CD8-positive, alpha-beta memory T cell (primary cell): ENCODE measurements around the gene SH3RF2. TPM values are rescaled to one million over a fixed set of nuclear protein-coding genes. Genes with fewer than 3 reads are reported as not detected.
A peak's percentile ranks its signal among the peaks of the same experiment; 100 is the strongest.
"Not testable (repeated sequence)": the region's sequence is repeated elsewhere in the genome, so short reads cannot be mapped to it uniquely, and the experiment has no call there.

Source experiments
- CTCF ChIA-PET: fragments of 350-600 bp; sonication (Branson Sonifier 250); formaldehyde crosslinking; loops from one replicate; lab custom pipeline; 2021; ENCODE audit warnings: antibody characterized with exemption; lab: Charles Lee
- POLR2A ChIA-PET: fragments of 350-600 bp; sonication (Branson Sonifier 250); formaldehyde crosslinking; loops from one replicate; lab custom pipeline; 2021; ENCODE audit warnings: antibody characterized with exemption; lab: Charles Lee
- DNase-seq, 5 donors: peaks; one replicate each; pipeline versions ENCODE4 v3.0.0 to v3.0.0-alpha.2; 2020 to 2022; ENCODE audit warnings: mixed read lengths in 1 of 5
- H3K27ac ChIP-seq: one replicate; pipeline ENCODE4 v1.7.0; 2013; ENCODE audit warnings: low read depth, mild to moderate bottlenecking, low read length, moderate library complexity
- H3K27me3 ChIP-seq: 2 replicates; pipeline ENCODE4 v1.7.0; 2013; ENCODE audit warnings: low read length, mild to moderate bottlenecking; ENCODE audit not compliant: insufficient read depth, poor library complexity, severe bottlenecking
- H3K36me3 ChIP-seq: 2 replicates; pipeline ENCODE4 v1.7.0; 2013; ENCODE audit warnings: mild to moderate bottlenecking, low read length, moderate library complexity; ENCODE audit not compliant: insufficient read depth
- H3K4me1 ChIP-seq: 2 replicates; pipeline ENCODE4 v1.7.0; 2013; ENCODE audit warnings: mild to moderate bottlenecking, low read length, moderate library complexity; ENCODE audit not compliant: insufficient read depth
- H3K4me3 ChIP-seq: 2 replicates; pipeline ENCODE4 v1.7.0; 2013; ENCODE audit warnings: mild to moderate bottlenecking, low read length
- H3K9me3 ChIP-seq: 2 replicates; pipeline ENCODE4 v1.7.0; 2013; ENCODE audit warnings: mild to moderate bottlenecking, low read length
- H3K27ac Mint-ChIP-seq, 8 donors: one replicate each; pipeline ENCODE4 v1.8.0; 2020 to 2021; ENCODE audit warnings: mixed read lengths in 8 of 8, mild to moderate bottlenecking in 6 of 8, inconsistent platforms in 3 of 8, moderate library complexity in 3 of 8
- H3K27me3 Mint-ChIP-seq, 2 donors: one replicate each; pipeline ENCODE4 v1.8.0; 2020 to 2021; ENCODE audit warnings: mixed read lengths in 2 of 2, mild to moderate bottlenecking in 1 of 2, moderate library complexity in 1 of 2
- H3K36me3 Mint-ChIP-seq, 3 donors: one replicate each; pipeline ENCODE4 v1.8.0; 2020 to 2021; ENCODE audit warnings: mixed read lengths in 3 of 3, inconsistent platforms in 1 of 3, mild to moderate bottlenecking in 1 of 3
- H3K4me1 Mint-ChIP-seq, 3 donors: one replicate each; pipeline ENCODE4 v1.8.0; 2020 to 2021; ENCODE audit warnings: mixed read lengths in 3 of 3, inconsistent platforms in 1 of 3, mild to moderate bottlenecking in 1 of 3
- H3K4me3 Mint-ChIP-seq, 7 donors: one replicate each; pipeline ENCODE4 v1.8.0; 2020 to 2021; ENCODE audit warnings: mixed read lengths in 7 of 7, mild to moderate bottlenecking in 6 of 7, moderate library complexity in 4 of 7, inconsistent platforms in 2 of 7
- H3K9me3 Mint-ChIP-seq, 5 donors: one replicate each; pipeline ENCODE4 v1.8.0; 2020 to 2022; ENCODE audit warnings: mixed read lengths in 5 of 5, mild to moderate bottlenecking in 3 of 5, moderate library complexity in 2 of 5, inconsistent platforms in 1 of 5
- polyA plus RNA-seq: library from polyadenylated mRNA; unstranded; fragments of 300-500 nt; fragmentation: Illumina TruSeq; gene quantifications from one replicate; pipeline ENCODE4 v1.2.3, GENCODE V29; 2021
- total RNA-seq, 2 experiments: library from RNA; stranded (reverse); gene quantifications; one replicate each; pipeline ENCODE4 v1.2.3, GENCODE V29; 2021

Gene SH3RF2
- total and polyA plus RNA-seq, 3 experiments from 2014 or later: 0.09 to 0.51 TPM; not detected in 1

DNA sequence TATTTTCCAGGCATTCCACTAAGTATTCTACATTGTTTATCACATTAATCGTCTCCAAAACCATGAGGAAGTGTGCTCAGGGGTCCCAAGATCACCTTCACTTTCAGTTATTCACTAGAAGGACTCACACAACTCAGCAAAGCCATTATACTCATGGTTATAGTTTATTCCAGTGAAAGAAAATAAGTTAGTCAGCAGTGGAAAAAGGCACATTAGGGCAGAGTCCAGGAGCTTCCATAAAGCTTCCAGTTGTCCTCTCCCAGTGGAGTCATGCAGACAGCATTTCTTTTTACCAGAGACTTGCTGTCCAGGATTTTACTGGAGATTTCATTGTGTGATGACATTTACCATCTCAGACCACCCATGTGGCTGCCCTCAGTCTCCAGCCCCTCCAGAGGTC, 51.5 kb downstream of the SH3RF2 start:
- Histone ChIP-seq H3K4me1 (no peaks in the 10 kb centered on the region), H3K27ac (no peak overlapping the region), H3K9me3 (no peaks in the 10 kb centered on the region), H3K36me3 (no peaks in the 10 kb centered on the region), H3K27me3 (no peaks in the 10 kb centered on the region), H3K4me3 (no peak overlapping the region)
- no peaks in the 10 kb centered on the region for H3K36me3 Mint-ChIP-seq
- ChIA-PET CTCF (no interaction called here), POLR2A (no interaction called here)
- no peaks in the 10 kb centered on the region for H3K4me1 Mint-ChIP-seq
- DNase-seq: no peak
- peaks cover 0 to 5% (median 0%) of the 10 kb centered on the region in 5 donors for H3K9me3 Mint-ChIP-seq
- H3K4me3 Mint-ChIP-seq: no peak overlapping the region
- peaks cover 0 to 2% of the 10 kb centered on the region in 2 donors for H3K27me3 Mint-ChIP-seq
- H3K27ac Mint-ChIP-seq: no peak overlapping the region

DNA sequence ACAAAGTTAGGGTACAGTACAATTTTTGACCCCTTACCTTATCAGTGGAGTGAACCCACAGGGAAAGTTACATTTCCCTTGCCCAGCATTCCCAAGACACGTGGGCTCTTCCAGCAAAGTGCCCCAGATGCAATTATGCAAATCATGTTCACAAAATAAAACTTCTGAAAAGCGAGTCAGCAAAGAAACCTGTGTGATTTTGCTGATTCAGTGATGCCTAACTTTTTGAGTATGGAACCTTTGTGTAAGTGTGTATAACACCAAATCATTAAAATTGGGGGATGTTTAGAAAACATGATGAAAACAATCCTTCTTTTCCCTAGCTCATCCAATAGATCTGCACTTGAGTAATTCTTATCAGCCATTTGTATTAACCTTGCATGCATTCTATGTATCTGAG, 52.6 kb downstream of the SH3RF2 start:
- no peak overlapping the region for H3K4me3 Mint-ChIP-seq
- CTCF ChIA-PET: no interaction called here
- H3K4me1 Mint-ChIP-seq: no peaks in the 10 kb centered on the region
- H3K27ac ChIP-seq: no peak overlapping the region
- no peak overlapping the region for H3K27ac Mint-ChIP-seq
- no peak for DNase-seq
- no peaks in the 10 kb centered on the region for H3K36me3 Mint-ChIP-seq
- H3K27me3 Mint-ChIP-seq: peaks cover 0 to 2% of the 10 kb centered on the region in 2 donors
- no peaks in the 10 kb centered on the region for H3K4me1 ChIP-seq
- H3K27me3 ChIP-seq: no peaks in the 10 kb centered on the region
- H3K9me3 Mint-ChIP-seq: peaks cover 2 to 5% (median 4%) of the 10 kb centered on the region in 5 donors
- no peaks in the 10 kb centered on the region for H3K36me3 ChIP-seq
- H3K9me3 ChIP-seq: no peaks in the 10 kb centered on the region
- H3K4me3 ChIP-seq: no peak overlapping the region
- POLR2A ChIA-PET: no interaction called here

DNA sequence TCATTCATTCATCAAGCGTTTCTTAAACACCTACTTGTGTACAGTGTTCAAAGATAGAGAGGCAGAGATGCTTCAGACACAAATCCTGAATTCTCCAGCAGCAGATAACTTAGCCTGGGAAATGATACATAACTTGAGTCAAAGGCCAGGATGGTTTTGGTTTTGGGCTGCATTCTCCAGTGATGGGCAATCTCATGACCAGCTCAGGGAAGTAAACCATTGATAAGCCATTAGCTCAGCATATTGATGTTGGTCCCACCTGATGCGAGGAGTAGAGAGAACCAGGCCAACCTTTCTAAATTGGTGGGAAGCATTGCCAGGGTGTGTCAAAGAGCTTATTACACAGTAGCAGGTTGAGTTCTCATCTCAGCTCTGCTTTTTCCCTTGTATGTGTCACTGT, 53.0 kb downstream of the SH3RF2 start:
- DNase-seq: no peak
- H3K27me3 Mint-ChIP-seq: peaks cover 0 to 2% of the 10 kb centered on the region in 2 donors
- H3K36me3 Mint-ChIP-seq: no peaks in the 10 kb centered on the region
- peaks cover 4 to 8% (median 7%) of the 10 kb centered on the region in 5 donors for H3K9me3 Mint-ChIP-seq
- Histone ChIP-seq H3K36me3 (no peaks in the 10 kb centered on the region), H3K4me1 (no peaks in the 10 kb centered on the region), H3K27me3 (no peaks in the 10 kb centered on the region), H3K4me3 (no peak overlapping the region), H3K27ac (no peak overlapping the region), H3K9me3 (no peaks in the 10 kb centered on the region)
- CTCF ChIA-PET: no interaction called here
- H3K4me1 Mint-ChIP-seq: no peaks in the 10 kb centered on the region
- no peak overlapping the region for H3K27ac Mint-ChIP-seq
- POLR2A ChIA-PET: no interaction called here
- H3K4me3 Mint-ChIP-seq: no peak overlapping the region

DNA sequence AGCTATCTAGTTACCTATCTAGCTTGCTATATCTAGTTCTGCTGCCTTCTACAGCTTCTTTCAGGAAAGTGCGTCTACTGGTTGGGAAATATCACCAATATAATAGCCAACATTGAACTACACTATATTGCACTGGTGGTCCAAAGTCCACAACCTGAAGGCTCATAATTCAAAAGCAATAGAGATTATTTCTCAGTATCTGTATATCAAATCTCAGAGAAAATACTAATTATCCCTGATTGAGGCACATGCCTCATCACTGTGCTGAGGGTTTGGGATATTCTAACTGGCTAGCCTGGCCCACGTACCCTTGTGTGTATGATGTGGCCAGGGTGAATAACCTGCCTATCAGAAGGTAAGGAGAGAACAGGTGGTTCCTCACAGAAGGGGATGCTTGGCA, 53.8 kb downstream of the SH3RF2 start:
- ChIA-PET CTCF (no interaction called here), POLR2A (no interaction called here)
- no peaks in the 10 kb centered on the region for H3K4me1 Mint-ChIP-seq

DNA sequence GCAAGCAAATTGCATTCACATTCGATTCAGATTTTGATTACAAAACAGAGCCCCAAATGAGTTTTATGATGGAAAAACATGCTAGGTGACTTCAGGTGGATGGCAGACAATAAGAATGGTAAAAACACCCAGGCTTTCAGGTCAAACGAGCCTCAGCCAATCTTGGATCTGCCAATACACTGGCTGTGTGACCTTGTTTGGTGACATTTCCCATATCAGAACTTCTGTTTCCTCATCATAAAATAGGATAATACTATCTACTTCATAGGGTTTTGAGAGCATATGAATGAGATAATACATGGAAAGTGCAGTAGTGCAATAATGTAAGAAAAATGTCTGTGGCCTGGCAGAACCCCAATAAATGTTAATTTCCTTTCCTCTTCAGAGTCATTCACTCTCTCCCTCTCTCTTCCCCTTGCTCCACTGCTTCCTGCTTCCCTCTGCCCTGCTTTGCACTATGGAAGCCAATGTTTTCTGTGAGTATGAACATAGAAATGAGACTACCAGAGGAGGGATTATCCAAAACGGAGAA, 54.7 kb downstream of the SH3RF2 start:
- peaks cover 4 to 8% (median 7%) of the 10 kb centered on the region in 5 donors for H3K9me3 Mint-ChIP-seq
- ChIA-PET POLR2A (no interaction called here), CTCF (no interaction called here)
- Histone ChIP-seq H3K9me3 (no peaks in the 10 kb centered on the region), H3K4me3 (no peak overlapping the region), H3K27ac (no peak overlapping the region), H3K4me1 (no peaks in the 10 kb centered on the region), H3K36me3 (no peaks in the 10 kb centered on the region), H3K27me3 (no peaks in the 10 kb centered on the region)
- H3K4me1 Mint-ChIP-seq: no peaks in the 10 kb centered on the region
- no peak overlapping the region for H3K27ac Mint-ChIP-seq
- H3K36me3 Mint-ChIP-seq: no peaks in the 10 kb centered on the region
- H3K27me3 Mint-ChIP-seq: no peaks in the 10 kb centered on the region
- no peak for DNase-seq
- no peak overlapping the region for H3K4me3 Mint-ChIP-seq

More for the DNA sequence above, 53.8 kb downstream of the SH3RF2 start:
- Mint-ChIP-seq H3K36me3 (no peaks in the 10 kb centered on the region), H3K4me3 (no peak overlapping the region), H3K9me3 (peaks cover 4 to 8% (median 7%) of the 10 kb centered on the region in 5 donors), H3K27me3 (peaks cover 0 to 2% of the 10 kb centered on the region in 2 donors), H3K27ac (no peak overlapping the region)
- H3K4me3 ChIP-seq: no peak overlapping the region
- no peaks in the 10 kb centered on the region for H3K36me3 ChIP-seq
- H3K27me3 ChIP-seq: no peaks in the 10 kb centered on the region
- no peak for DNase-seq
- no peak overlapping the region for H3K27ac ChIP-seq
- H3K4me1 ChIP-seq: no peaks in the 10 kb centered on the region
- no peaks in the 10 kb centered on the region for H3K9me3 ChIP-seq

DNA sequence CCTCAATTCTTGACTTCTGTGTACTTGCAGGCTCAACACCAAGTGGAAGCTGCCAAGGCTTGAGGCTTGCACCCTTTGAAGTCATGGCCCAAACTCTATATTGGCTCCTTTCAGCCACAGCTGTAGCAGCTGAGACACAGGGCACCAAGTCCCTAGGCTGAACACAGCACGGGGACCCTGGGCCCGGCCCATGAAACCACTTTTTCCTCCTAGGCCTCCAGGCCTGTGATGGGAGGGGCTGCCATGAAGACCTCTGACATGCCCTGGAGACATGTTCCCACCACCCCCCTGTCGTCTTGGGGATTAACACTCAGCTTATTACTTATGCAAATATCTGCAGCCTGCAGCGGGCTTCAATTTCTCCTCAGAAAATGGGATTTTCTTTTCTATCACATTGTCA, 57.2 kb downstream of the SH3RF2 start:
- H3K4me1 Mint-ChIP-seq, H3K27ac Mint-ChIP-seq, POLR2A ChIA-PET, H3K9me3 Mint-ChIP-seq, H3K9me3 ChIP-seq, H3K4me3 ChIP-seq, H3K27me3 Mint-ChIP-seq, H3K36me3 ChIP-seq, H3K27ac ChIP-seq, DNase-seq, H3K36me3 Mint-ChIP-seq, H3K27me3 ChIP-seq, CTCF ChIA-PET, H3K4me1 ChIP-seq, H3K4me3 Mint-ChIP-seq: not testable (repeated sequence)

DNA sequence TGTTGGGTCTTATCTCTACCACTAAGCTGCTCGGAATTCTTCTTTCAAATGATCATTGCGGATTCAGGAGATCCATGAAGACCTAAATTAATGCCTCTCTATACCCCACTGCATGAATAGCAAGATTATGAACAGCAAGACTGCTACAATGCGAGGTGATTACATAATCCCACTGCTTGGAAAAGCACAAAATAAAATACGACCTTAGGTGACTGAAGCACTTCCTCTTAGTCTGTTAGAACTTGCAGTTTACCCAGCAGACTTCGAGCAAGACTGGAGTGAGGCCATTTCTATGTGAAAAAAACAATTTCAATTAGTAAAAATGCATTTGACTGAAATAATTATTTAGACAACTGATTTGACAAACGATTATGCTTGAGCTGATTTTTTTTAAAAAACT, 59.8 kb downstream of the SH3RF2 start:
- Histone ChIP-seq H3K4me1 (no peaks in the 10 kb centered on the region), H3K9me3 (no peaks in the 10 kb centered on the region), H3K4me3 (no peak overlapping the region), H3K36me3 (no peaks in the 10 kb centered on the region), H3K27ac (no peak overlapping the region), H3K27me3 (no peaks in the 10 kb centered on the region)
- Mint-ChIP-seq H3K9me3 (peaks cover 4 to 8% (median 7%) of the 10 kb centered on the region in 5 donors), H3K27ac (no peak overlapping the region), H3K36me3 (no peaks in the 10 kb centered on the region), H3K4me3 (no peak overlapping the region), H3K4me1 (no peaks in the 10 kb centered on the region), H3K27me3 (no peaks in the 10 kb centered on the region)
- no peak for DNase-seq
- POLR2A ChIA-PET: no interaction called here
- CTCF ChIA-PET: no interaction called here

DNA sequence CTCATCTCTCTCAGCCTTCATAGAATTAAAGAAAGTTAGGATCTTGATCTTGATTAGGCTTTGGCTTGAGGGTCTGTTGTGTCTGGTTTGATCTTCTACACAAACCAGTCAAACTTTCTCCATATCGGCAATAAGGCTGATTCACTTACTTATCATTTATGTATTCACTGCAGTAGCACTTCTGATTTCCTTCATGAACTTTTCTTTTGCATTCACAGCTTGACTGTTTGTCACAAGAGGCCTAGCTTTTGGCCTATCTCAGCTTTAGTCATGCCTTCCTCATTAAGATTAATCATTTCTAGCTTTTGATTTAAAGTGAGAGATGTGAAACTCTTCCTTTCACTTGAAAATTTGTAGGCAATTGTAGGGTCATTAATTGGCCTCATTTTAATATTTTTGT, 62.8 kb downstream of the SH3RF2 start:
- H3K27ac Mint-ChIP-seq: no peak overlapping the region
- H3K4me3 Mint-ChIP-seq: no peak overlapping the region
- H3K36me3 Mint-ChIP-seq: no peaks in the 10 kb centered on the region
- ChIA-PET CTCF (no interaction called here), POLR2A (no interaction called here)
- no peaks in the 10 kb centered on the region for H3K4me1 Mint-ChIP-seq
- H3K9me3 Mint-ChIP-seq: peaks cover under 1 to 2% (median 1%) of the 10 kb centered on the region in 5 donors
- H3K9me3 ChIP-seq: no peaks in the 10 kb centered on the region
- no peaks in the 10 kb centered on the region for H3K27me3 Mint-ChIP-seq
- H3K4me1 ChIP-seq: no peaks in the 10 kb centered on the region
- H3K27me3 ChIP-seq: no peaks in the 10 kb centered on the region
- H3K27ac ChIP-seq: no peak overlapping the region
- no peak for DNase-seq
- no peaks in the 10 kb centered on the region for H3K36me3 ChIP-seq
- H3K4me3 ChIP-seq: no peak overlapping the region

DNA sequence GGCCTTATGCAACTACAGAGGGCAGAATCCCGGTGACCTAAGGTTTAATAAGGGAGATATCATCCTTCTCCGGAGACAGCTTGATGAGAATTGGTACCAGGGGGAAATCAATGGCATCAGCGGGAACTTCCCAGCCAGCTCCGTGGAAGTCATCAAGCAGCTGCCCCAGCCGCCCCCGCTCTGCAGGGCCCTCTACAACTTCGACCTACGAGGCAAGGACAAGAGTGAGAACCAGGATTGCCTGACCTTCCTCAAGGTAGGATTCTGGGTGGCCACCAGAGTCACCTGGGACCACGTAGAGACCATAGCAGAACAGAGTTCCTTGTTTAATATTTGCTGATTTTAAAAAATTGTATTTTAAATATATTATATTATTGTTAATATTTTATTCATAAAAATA, 63.7 kb downstream of the SH3RF2 start:
- CTCF ChIA-PET: no interaction called here
- H3K36me3 Mint-ChIP-seq: no peaks in the 10 kb centered on the region
- H3K9me3 Mint-ChIP-seq: no peaks in the 10 kb centered on the region
- Histone ChIP-seq H3K36me3 (no peaks in the 10 kb centered on the region), H3K4me3 (no peak overlapping the region), H3K27ac (no peak overlapping the region), H3K9me3 (no peaks in the 10 kb centered on the region), H3K4me1 (no peaks in the 10 kb centered on the region), H3K27me3 (no peaks in the 10 kb centered on the region)
- no peaks in the 10 kb centered on the region for H3K27me3 Mint-ChIP-seq
- POLR2A ChIA-PET: no interaction called here
- peak overlapping the region in 1 of 8 donors; percentile 52 for H3K27ac Mint-ChIP-seq
- H3K4me3 Mint-ChIP-seq: no peak overlapping the region
- no peaks in the 10 kb centered on the region for H3K4me1 Mint-ChIP-seq
- no peak for DNase-seq
